Hepatocyte (in vitro differentiated cells): ENCODE results near the gene KCNJ16. TPM values are rescaled to one million over a fixed set of nuclear protein-coding genes. Genes with fewer than 3 reads are reported as not detected.
A peak's percentile ranks its signal among the peaks of the same experiment; 100 is the strongest.

Experiments used
- DNase-seq: peaks from one replicate; pipeline ENCODE4 v3.0.0-alpha.2; 2016; ENCODE audit warnings: low spot score
- H2AFZ ChIP-seq: fragments of 200-600 bp; sonication (generic); 2 replicates; pipeline ENCODE4 v1.6.0; 2016; ENCODE audit warnings: antibody characterized with exemption, mild to moderate bottlenecking
- H3K27ac ChIP-seq: fragments of 200-600 bp; sonication (generic); 2 replicates; pipeline ENCODE4 v1.5.1; 2016; ENCODE audit warnings: mild to moderate bottlenecking
- H3K27me3 ChIP-seq: fragments of 200-600 bp; sonication (generic); 2 replicates; pipeline ENCODE4 v1.6.1; 2016
- H3K36me3 ChIP-seq: fragments of 200-600 bp; sonication (generic); replicated peaks from 2 replicates; pipeline ENCODE4 v1.5.1; 2016; ENCODE audit warnings: low read depth; ENCODE audit not compliant: insufficient read depth
- H3K4me1 ChIP-seq: fragments of 200-600 bp; sonication (generic); 2 replicates; pipeline ENCODE4 v1.5.1; 2016; ENCODE audit warnings: mild to moderate bottlenecking, moderate library complexity; ENCODE audit not compliant: insufficient read depth
- H3K4me2 ChIP-seq: fragments of 200-600 bp; sonication (generic); 2 replicates; pipeline ENCODE4 v1.6.0; 2016
- H3K4me3 ChIP-seq: fragments of 200-600 bp; sonication (generic); 2 replicates; pipeline ENCODE4 v1.5.1; 2016; ENCODE audit warnings: mild to moderate bottlenecking
- H3K79me2 ChIP-seq: fragments of 200-600 bp; sonication (generic); 2 replicates; pipeline ENCODE4 v1.6.0; 2017; ENCODE audit warnings: mild to moderate bottlenecking
- H3K9me2 ChIP-seq: fragments of 200-600 bp; sonication (generic); replicated peaks from 2 replicates; pipeline ENCODE4 v1.6.0; 2017; ENCODE audit warnings: mild to moderate bottlenecking; ENCODE audit not compliant: insufficient read depth
- H3K9me3 ChIP-seq: fragments of 200-600 bp; sonication (generic); 2 replicates; pipeline ENCODE4 v1.5.1; 2016; ENCODE audit warnings: low read depth, mild to moderate bottlenecking
- H4K20me1 ChIP-seq: fragments of 200-600 bp; sonication (generic); 2 replicates; pipeline ENCODE4 v1.6.0; 2016; ENCODE audit warnings: mild to moderate bottlenecking; ENCODE audit not compliant: insufficient read depth, poor library complexity, severe bottlenecking
- EZH2 ChIP-seq: fragments of 200-600 bp; sonication (generic); IDR thresholded peaks from 2 replicates; pipeline ENCODE4 v1.6.1; 2016; ENCODE audit warnings: antibody characterized with exemption, mild to moderate bottlenecking, borderline replicate concordance
- EZH2phosphoT487 ChIP-seq: fragments of 200-600 bp; sonication (generic); IDR thresholded peaks from one replicate; pipeline ENCODE4 v1.6.1; 2018; ENCODE audit warnings: antibody characterized with exemption, mild to moderate bottlenecking, low read depth, moderate library complexity; ENCODE audit not compliant: unreplicated experiment, severe bottlenecking
- WGBS: methylation state at CpG from one replicate; pipeline ENCODE4 v1.1.6; 2016; ENCODE audit warnings: low lambda C conversion rate; ENCODE audit errors: missing lambda C conversion rate; 5-methylcytosine and 5-hydroxymethylcytosine counted together
- polyA plus RNA-seq: library from polyadenylated mRNA; unstranded; fragments of >200 nt; fragmentation: Nextera tagmentation; extraction: Ambion mirVana; gene quantifications from 2 replicates; pipeline ENCODE4 v1.2.1, GENCODE V29; 2016
- total RNA-seq: library from RNA; depleted of rRNA; stranded (reverse); fragments of >200 nt; gene quantifications from 2 replicates; pipeline ENCODE4 v1.2.3, GENCODE V29; 2014
- TF ChIP-seq, protein P1 (sequence below): fragments of 200-600 bp; sonication (generic); IDR thresholded peaks from 2 replicates; pipeline ENCODE4 v1.5.1; 2016; ENCODE audit warnings: antibody characterized with exemption, mild to moderate bottlenecking; ENCODE audit not compliant: poor library complexity

The KCNJ16 gene
- total and polyA plus RNA-seq, 2 experiments from 2014 or later = 2.7 to 40.6 TPM

DNA sequence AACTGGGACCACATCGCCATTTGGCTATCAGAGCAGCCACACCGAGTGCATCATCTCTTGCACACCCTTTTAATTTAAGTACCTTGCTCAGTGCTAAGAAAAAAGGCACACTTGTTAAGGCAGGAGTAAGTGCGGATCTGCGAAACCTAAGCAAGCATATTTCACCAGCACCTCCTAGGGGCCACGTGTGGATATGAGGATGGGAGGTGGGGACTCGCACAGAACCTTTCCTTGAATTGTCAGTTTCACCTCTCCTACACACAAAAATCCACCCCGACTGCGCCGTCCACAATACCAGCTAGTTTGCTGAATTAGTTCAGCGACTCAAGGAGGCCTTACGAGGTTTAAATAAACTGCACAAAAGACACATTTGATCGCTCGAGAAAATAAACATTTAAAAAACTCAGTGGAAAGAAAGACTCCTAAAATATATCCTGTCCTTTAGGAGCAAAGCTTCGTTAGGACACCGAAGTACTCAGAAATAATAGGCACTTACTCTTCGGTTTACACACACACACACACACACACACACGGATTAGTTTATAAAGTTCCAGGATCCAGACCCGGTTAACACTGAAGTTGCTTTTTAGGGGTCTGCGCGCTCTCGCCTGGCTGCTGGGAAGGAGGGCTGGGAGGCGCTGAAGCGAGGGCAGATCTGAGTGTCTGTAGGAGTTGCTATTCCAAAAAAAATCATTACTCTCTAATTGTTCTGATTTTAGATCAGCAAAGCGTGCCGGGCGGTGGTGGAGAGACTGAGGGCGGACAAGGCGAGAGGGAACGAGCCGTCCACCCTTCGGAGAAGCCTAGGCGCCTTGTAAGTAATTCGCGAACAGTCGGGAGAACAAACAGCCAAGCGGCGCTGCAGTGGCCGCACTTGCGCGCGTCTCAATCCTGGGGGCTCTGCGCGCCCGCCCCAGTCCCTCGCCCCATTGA, 93.3 kb downstream of the KCNJ16 start:
- Histone ChIP-seq H3K79me2 (peaks cover 9% of the 10 kb centered on the region), H3K4me2 (peak overlapping the region; percentile 97), H4K20me1 (no peaks in the 10 kb centered on the region), H2AFZ (peak overlapping the region; percentile 88), H3K36me3 (no peaks in the 10 kb centered on the region), H3K27ac (peak overlapping the region; percentile 61), H3K9me3 (no peaks in the 10 kb centered on the region), H3K27me3 (peaks cover 26% of the 10 kb centered on the region), H3K4me3 (peak overlapping the region; percentile 22), H3K4me1 (no peaks in the 10 kb centered on the region), H3K9me2 (no peaks in the 10 kb centered on the region)
- DNase-seq = peak; percentile 81
- WGBS = 2% methylated on average over 45 of the region's 45 CpGs
- TF ChIP-seq EZH2 (no peak), EZH2phosphoT487 (no peak)
- TF ChIP-seq, protein P1, sequence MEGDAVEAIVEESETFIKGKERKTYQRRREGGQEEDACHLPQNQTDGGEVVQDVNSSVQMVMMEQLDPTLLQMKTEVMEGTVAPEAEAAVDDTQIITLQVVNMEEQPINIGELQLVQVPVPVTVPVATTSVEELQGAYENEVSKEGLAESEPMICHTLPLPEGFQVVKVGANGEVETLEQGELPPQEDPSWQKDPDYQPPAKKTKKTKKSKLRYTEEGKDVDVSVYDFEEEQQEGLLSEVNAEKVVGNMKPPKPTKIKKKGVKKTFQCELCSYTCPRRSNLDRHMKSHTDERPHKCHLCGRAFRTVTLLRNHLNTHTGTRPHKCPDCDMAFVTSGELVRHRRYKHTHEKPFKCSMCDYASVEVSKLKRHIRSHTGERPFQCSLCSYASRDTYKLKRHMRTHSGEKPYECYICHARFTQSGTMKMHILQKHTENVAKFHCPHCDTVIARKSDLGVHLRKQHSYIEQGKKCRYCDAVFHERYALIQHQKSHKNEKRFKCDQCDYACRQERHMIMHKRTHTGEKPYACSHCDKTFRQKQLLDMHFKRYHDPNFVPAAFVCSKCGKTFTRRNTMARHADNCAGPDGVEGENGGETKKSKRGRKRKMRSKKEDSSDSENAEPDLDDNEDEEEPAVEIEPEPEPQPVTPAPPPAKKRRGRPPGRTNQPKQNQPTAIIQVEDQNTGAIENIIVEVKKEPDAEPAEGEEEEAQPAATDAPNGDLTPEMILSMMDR = peak; percentile 74

DNA sequence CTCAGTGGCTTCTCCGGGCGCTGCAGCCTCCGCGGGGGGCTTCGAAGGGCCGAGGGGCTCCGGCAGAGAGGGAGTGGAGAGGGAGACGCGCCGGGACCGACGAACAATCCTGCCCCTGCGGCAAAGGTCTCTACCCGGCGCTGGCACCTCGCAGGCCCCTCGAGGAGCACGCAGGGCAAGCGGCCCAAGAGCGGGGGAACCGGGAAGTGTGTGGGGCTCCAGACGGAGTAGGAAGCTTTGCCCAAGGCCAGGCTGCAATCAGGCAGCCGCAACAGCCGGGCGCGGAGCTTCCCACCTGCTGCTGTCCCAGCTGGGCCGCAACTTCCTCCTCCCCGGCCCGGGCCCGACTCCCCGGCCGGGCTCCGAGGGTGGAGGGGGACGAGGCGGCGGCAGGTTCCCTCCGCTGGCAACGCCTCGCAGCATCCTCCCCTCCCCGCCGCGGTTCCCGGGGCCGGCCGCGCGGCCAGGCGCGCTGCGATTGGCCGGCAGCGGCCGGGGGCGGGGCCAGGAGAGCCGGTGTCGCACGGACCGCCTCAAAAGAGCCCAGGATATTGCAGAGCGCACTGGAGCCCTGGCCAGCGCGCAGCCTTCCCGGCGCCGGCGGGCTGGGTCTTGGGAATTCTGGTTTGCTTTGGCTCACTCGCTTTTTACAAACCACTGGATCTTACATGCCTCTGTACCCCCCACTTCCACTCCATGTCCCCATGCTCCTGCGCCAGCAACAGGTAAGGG, 94.1 kb downstream of the KCNJ16 start, which contains the start of gene KCNJ2:
KCNJ2 (plus strand) TSS at position 556 of the 732 bp plus-strand sequence. CDS start 5,508 bp downstream, outside the sequence.
- WGBS = 1% methylated on average over 59 of the region's 67 CpGs
- Histone ChIP-seq H3K4me2 (peak within 1 kb of the TSS; percentile 97), H3K9me2 (no peaks in the 10 kb centered on the region), H3K36me3 (no peaks in the 10 kb centered on the region), H4K20me1 (no peaks in the 10 kb centered on the region), H3K27ac (peak within 1 kb of the TSS; percentile 61), H3K79me2 (peaks cover 9% of the 10 kb centered on the region), H3K27me3 (peaks cover 32% of the 10 kb centered on the region), H2AFZ (peak within 1 kb of the TSS; percentile 88), H3K9me3 (no peaks in the 10 kb centered on the region), H3K4me3 (peak within 1 kb of the TSS; percentile 22), H3K4me1 (no peaks in the 10 kb centered on the region)
- DNase-seq = peak; percentile 94
- TF ChIP-seq EZH2phosphoT487 = no peak
- no peak for TF ChIP-seq EZH2
- TF ChIP-seq, protein P1 = peak; percentile 4

DNA sequence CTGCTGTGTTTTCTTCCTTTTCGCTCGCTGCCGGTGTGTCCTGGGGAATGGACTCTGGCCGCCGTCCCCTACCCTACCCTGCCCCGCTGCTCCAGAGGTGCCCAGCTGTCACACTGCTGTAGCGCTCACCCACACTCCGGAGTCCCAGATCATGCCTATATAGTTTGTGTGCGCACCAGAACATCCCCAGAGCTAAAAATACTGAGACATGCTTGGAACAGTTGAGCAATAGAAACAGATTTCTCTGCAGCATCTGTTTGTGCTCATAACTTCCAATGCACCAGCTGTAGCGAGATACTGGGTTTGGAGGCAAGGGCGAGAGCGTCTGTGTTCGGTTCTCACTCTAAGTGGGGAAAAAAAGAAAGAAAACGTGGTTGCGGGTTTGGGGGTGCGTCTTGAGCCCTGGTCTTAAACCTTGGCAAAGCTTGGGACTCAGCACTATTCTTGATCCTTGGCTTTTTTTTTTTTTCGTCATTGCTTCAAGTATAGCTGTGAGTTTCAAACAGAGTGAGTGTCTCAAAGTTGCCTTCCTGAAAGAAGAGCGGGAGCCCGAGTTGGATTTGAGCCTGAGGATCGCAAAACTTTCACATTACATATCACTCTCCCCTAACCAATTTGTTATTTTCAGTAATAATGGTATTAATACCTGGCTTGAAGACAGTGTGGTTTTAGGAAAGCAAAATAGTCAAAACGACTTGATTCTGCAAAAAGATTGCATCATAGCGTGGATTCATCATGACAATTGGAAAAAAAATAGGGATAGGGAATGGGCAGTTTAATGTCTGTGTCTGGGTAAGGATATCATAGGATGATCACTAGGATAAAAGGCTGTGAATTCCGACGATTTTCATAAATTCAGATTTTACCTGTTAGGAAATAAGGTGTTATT, 94.9 kb downstream of the KCNJ16 start:
- Histone ChIP-seq H3K27me3 (peaks cover 32% of the 10 kb centered on the region), H2AFZ (peak overlapping the region; percentile 88), H3K36me3 (no peaks in the 10 kb centered on the region), H3K79me2 (peaks cover 9% of the 10 kb centered on the region), H3K4me3 (peak overlapping the region; percentile 22), H3K27ac (peak overlapping the region; percentile 29), H3K4me1 (no peaks in the 10 kb centered on the region), H4K20me1 (no peaks in the 10 kb centered on the region), H3K9me3 (no peaks in the 10 kb centered on the region), H3K9me2 (no peaks in the 10 kb centered on the region), H3K4me2 (peak overlapping the region; percentile 97)
- WGBS = 13% methylated on average over 24 of the region's 24 CpGs
- peak; percentile 24 for DNase-seq
- TF ChIP-seq, protein P1 = no peak
- no peak for TF ChIP-seq EZH2phosphoT487
- no peak for TF ChIP-seq EZH2
